Stimulated activated CD8-positive, alpha-beta memory T cell treated with anti-CD3 and anti-CD28 coated beads, Interleukin-12 subunit alpha, Interleukin-12 subunit beta, amount 100 ng/mL, for 1 hour (primary cell): Measurements from ENCODE around the gene HIVEP1.
"Not testable (repeated sequence)": the region's sequence is repeated elsewhere in the genome, so short reads cannot be mapped to it uniquely, and the experiment has no call there.

Source experiments
- DNase-seq: peaks from one replicate; pipeline ENCODE4 v3.0.0-alpha.2; 2020; ENCODE audit warnings: low read depth

Gene HIVEP1

DNA sequence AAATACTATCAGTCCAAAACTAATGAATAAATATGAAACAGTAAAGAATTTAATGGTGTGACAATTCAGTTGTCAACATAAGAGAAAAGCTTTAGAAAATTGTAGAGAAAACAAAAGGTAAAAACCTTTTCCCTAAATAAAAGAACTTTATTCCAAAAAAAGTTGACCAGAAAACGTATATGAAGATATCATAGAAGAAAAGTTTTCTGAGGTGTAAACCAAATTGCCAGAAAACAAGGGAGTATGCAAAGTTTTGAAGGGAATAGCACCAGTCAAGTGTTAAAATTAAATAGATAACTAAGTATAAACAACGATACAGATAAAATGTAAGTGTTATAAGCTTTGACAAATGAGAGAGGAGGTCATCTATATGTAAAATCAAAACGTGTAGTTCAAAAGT, 104.9 kb downstream of the HIVEP1 start:
- DNase-seq, result no peak

DNA sequence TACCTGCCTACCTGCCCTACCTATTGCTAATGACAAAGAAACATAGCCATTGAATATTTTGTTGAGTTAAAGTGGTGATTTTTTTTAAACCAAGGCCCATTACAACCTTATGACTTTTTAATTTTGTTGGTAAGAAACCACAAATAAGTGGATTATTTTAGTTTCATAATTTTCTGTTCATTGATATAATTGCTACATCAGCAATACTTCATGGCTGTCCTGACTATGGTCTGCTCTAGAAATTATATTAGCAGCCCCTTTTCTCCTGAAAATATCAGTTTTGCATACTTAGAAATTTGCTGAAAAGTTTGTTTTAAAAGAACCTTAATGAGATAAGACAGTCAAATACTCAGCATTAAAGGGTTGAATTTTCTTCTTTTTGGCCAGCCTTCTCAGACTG, 106.5 kb downstream of the HIVEP1 start:
- no peak for DNase-seq

DNA sequence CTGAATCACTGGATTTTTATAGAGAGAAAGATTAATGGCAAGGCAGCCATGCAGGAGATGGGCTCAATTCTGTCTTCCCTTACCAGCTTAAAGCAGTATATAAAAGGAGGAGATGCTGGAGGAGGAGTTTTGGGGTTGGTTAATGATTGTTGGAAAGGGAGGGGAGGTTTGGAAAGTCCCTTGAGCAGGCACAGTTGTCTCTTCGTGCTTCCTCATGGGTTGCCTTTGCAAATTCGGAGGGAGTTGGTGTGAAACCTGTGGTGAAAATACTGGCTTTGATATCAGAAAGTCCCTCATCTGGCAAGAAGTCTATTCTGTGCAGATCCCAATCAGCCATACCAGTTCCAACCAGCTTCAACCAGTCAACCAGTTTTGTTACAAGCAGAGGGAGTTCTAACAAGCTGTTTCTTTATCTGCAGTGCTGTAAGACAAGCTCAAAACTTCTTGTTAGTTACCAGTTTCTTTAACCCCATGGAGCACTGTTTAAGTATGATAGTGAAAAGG, 107.0 kb downstream of the HIVEP1 start:
- peak; percentile 7 for DNase-seq

DNA sequence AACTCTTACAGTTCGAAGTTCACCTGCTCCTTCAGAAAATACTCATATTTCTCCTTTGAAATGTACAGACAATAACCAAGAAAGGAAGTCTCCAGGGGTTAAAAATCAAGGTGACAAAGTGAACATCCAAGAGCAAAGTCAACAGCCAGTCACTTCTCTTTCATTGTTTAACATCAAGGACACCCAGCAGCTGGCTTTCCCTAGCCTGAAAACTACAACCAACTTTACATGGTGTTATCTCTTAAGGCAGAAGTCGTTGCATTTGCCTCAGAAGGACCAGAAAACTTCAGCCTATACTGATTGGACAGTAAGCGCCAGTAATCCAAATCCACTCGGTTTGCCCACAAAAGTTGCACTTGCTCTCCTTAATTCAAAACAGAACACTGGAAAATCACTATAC, 113.3 kb downstream of the HIVEP1 start:
- no peak for DNase-seq

DNA sequence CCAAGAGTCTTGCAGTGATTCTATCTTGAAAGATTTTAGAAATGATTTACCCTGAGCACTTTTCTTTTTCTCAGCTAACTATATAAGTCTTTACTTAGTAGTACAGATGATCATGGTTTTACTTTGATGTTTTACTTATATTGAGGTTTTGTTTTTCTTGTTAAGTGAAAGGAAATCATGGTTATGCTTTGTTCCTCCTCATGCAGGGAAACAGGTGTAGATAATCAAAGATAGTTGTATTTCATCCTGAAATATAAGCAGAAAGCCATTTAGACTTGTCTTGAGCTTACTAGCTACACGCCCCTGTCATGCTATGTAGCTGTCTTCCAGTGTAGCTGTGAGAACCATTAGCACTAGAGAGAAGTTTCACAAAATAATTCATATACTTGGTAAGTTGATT, 113.9 kb downstream of the HIVEP1 start:
- DNase-seq, result no peak

DNA sequence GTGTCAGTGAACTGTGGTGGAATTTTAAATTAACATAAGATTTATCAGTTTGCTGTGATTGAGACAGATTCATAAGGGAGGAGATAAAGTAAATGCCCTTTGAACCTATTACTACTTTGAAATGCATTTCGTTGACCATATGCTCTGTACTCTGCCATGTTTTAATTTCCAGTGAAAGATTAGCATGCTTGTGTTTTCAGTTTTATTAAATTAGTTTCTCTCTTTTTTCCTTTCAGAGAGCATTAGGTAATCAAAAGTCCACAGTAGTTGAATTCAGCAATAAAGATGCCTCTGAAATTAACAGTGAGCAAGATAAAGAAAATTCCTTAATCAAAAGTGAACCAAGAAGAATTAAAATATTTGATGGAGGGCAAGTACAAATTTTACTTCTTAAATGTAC, 117.4 kb downstream of the HIVEP1 start:
- no peak for DNase-seq

DNA sequence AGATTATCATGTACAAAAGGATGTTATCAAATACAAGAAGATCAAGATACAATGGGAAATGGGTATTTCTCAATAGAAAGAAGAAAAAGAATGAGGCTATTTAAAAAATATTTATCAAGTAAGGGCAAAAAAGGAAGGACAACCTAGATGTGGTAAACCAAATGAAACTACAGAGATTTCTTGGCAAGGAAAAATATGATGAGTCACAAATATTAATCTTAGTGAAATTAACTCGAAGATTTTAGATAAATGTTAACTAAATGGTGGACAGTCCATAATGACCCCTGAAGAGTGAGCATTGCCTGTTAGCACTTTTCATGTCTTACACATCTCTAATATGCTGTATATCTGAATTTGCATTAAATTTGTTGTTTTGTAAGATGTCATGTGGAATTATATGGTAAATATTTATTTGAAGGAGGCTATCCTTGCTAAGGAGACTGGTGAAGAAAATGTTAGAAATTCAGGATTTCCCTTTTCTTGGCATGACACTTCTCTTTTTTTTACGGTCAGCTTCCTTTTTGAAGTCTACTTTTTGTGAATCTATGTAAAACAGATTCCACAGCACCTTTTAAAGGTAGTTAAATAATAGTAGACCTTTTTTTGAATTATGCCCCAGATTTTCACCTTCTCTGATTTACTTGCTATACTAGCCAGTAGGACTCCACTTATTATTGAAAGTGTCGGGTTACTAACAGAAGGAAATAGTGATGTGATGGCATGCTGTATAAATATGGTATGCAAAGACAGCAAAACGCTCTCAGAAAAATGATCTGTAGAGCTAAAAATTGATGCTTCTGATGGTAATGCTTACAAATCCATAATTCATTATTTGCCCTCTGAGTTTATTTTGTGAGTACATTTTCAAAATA, 120.5 kb downstream of the HIVEP1 start:
- DNase-seq, result no peak

DNA sequence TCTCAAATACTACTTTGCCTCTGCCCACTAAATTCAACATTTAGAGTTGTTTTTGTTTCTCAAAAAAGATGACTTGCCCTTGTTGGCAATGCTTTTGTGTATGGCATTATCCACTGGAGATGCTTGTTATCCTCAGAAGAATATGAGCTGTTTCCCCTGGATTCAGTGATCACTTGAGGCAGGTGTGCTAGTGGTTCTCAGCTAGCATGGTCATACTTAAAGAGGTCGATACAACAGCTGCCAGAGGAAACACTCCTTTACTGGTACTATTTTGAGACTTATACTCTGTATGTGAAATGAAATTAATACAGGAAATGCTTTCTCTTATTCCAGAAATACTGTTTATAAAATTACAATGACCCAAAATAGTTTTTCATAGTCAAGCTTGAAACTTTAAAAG, 122.5 kb downstream of the HIVEP1 start:
- DNase-seq, result no peak

DNA sequence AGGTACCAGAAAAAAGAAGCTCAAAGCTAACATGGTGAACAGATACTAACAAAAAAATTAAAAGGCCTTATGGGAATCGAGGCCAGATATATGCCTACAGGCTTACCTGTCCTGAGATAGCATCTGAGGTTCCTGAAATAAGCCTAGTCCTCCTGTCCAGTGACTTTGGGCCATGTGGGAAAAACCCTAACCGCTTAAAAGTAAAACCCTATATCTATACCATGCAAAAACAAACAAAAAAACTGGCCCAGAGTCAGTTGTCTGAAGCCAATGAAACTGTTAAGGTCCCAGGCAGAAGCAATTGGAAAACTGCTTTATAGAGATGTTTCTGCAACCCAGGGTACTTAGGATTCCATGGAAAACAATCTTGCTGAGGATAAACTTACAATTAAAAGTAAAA, 122.9 kb downstream of the HIVEP1 start:
- no peak for DNase-seq

DNA sequence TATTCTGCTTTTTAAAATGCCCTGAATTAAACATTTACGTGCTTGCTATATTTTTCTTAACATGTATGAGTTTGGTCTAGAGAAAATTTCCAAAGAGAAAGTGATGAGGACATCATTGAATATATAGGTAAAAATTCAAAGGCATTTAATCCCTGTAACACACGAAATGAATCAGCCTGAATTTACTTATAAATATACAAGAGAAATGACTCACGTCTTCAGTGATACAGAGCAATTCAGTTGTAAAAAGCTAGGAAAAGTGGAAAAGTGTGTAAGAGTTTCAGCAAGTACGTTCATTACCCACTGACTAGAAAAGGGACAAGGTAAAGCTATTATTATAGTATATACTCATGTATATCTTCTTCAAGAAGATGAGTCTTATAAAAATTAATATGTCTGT, 124.8 kb downstream of the HIVEP1 start:
- DNase-seq, result no peak

DNA sequence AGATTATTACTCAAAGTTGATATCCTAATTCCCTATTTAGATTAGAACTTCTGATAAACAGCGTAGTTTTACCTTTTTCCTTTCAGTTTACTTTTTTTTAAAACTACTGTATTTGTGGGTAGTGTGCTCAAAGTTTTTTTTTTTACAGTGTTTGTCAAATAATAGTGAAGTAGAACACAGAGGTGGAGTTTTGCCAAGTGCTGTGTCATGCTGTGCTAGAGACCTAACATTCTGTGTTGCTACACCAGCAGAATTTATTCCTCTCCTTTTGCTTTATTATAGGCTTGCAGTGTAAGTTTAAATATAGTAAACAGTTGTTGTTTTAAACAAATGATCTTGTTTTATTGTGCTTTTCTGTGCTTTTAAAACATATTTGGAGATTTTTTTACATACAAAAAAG, 125.4 kb downstream of the HIVEP1 start:
- DNase-seq, result no peak

DNA sequence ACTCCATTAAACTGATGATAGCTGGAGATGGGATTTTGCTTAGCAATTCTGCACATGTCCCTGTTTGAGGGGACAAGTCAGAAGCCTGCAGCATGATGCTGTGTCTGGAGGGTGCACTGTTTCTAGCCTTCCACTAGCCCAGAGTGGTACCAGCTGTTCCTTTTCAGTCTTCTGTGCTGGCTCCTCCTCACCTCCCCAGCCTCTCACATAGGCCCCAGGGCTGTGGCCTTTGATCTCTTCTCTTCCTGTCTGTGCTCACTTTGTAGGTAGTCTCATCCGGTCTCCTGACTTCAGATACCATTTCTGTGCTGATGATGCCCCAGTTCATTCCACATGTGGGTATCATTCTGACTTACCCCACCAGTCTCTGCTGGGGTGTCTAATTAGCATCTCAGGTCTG, 126.3 kb downstream of the HIVEP1 start:
- no peak for DNase-seq

DNA sequence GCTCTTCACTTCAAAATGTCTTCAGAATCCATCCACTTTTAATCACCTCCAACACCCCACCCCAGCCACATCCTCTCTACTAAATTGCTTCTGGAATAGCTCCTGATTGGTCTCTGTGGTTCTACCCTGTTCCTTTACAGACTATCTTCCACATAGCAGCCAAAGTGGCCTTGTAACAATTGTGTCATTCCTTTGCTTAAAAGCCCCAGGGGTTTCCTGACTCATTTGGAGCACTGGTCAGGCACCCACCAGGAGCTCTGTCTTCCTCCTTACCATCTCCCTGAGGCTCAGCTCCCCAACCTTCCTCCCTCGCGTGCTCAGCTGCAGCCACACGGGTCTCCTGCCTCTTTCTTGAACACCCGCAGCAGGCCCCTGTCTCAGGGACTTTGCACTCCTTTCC, 126.8 kb downstream of the HIVEP1 start:
- no peak for DNase-seq

DNA sequence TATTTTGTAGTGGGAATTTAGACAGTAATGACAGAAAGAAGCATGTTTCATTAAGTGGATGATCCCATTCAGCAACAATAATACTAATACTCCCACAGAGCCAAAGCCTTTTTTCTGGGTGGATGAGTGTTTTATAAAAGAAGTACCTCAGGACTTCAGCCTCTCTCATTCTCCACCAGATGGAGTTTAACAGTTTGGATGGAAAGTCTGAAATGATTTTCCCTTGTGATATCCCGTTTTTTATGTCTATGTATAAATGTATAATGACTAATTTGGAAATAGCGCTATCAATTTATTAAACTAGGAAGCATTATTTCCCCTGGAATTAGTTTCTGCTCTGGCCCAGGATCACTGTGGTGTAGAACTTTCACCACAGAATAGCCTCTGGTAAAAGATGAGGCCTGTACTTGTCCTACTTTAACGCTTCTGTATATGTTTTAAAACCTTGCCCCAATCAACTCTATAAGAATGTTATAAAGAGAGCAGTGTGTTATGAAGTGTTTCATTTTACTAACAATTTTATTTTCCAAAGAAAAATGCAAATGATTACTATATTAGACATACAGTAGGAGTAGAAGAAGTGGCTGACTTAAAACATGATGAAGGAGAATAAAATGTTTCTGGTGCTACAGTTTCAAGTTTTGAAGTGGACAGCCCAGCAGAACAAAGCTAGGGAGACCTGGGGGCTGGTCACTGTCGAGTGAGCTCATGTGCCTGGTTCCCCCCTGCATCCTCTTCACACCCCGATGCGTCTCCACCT, 135.6 kb downstream of the HIVEP1 start:
- no peak for DNase-seq

DNA sequence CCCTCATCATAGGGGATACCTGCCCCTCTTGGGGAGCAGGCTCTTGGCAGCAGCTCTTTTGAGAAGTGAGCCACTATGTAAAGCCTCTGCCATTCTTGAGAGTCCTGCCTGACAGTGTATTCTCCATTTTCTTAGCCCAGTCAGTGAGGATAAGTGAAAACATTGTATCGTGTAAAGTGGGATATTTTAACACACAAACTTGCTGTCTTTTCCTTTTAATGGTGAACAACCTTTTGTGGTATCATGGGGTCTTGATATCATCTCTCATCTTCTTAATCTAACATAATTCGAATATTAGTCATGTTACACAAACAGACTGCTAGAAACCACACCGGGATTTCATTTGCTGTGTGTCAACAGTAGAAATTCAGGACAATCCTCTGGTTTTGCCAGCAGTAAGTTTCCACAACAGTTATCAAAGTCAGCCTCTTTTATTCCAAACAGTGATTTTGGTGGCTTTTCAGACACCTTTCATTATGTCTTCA, 136.2 kb downstream of the HIVEP1 start:
- DNase-seq, result no peak

DNA sequence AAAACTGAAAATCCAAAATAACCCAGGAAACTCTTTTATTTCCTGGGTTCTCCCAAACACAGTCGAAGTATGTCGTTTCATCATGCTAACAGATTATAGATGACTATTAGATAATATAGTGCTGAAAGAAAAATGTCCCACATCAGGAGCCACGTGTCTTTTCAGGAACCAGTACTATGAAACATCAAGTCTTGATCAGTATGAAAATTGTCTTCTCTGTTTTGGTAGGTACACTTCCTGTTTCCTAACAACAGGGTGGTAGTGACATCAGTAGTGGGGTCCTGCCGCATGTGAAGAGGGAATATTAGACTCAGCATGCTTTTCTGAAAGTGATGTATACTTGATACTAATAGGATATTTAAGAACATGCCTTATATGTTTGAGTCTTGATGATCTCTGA, 136.7 kb downstream of the HIVEP1 start:
- no peak for DNase-seq

DNA sequence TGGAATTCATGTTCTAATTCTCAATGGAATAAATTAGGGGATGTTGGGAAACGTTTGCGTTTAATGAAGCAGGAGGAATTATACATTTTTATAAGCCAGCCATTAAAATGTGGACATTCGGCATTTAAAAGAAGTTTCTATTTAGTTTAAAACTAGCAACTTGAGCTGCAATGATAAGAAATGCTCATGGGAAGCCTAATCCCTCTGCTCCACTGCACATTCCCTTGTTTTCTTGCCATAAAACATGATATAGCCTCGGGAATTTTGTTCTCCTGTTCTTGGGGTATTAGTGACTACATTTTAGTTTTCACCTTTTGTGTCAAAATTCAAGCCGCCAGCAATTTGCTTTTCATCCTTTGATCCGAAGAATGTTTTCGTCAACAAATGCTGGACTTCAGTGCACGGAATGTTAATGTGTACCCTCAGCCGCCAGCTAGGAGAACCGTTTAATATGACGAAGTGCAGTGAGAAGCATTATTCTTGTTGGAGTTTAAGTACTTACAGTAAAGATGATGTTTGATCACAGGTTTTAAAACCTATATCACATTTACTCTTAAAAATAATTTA, 137.9 kb downstream of the HIVEP1 start:
- no peak for DNase-seq

DNA sequence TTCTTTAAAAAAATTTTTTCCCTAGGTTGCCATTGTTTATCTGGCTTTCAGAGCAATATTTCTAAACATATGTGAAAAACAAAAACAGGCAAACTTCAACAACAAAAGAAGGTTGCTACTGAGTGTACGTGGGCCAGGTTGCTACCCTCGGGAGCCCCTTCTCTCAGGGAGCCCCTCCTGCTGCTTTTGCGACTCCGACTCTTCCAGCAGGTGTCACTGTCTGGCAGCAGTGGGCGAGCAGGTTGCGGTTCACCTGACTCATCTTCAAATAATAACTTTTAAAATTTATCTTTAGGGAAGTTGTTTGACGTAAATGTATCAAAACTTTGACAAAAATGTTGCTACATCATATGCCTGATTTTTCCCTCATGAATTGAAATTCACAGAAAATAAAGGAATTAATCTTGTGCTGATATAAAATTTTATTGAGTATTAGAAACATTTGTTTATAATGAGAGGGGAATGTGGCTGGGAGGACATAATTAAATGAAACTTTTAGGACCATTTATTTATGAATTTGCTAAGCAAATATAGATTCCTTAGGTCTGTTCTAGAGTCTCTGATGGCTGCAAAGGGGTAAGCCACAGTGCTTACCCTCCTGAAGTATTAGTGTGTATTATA, 138.8 kb downstream of the HIVEP1 start:
- DNase-seq, result no peak

DNA sequence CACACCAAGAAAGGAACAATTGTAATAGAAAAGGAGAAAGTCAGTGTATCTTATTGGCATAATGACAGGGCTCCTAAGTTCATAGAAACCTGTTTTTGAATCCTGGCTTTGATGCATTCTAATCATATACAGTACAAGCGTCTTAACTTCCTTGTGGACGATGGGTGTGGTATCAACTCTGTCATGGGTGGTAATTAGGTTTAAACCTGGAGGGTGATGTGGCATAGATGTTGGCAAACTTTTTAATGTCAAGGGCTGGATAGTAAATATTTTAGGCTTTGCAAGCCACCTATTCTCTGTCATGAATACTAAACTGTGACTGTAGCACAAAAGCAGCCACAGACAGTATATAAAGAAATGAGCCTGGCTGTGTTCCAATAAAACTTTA, 139.3 kb downstream of the HIVEP1 start:
- no peak for DNase-seq

DNA sequence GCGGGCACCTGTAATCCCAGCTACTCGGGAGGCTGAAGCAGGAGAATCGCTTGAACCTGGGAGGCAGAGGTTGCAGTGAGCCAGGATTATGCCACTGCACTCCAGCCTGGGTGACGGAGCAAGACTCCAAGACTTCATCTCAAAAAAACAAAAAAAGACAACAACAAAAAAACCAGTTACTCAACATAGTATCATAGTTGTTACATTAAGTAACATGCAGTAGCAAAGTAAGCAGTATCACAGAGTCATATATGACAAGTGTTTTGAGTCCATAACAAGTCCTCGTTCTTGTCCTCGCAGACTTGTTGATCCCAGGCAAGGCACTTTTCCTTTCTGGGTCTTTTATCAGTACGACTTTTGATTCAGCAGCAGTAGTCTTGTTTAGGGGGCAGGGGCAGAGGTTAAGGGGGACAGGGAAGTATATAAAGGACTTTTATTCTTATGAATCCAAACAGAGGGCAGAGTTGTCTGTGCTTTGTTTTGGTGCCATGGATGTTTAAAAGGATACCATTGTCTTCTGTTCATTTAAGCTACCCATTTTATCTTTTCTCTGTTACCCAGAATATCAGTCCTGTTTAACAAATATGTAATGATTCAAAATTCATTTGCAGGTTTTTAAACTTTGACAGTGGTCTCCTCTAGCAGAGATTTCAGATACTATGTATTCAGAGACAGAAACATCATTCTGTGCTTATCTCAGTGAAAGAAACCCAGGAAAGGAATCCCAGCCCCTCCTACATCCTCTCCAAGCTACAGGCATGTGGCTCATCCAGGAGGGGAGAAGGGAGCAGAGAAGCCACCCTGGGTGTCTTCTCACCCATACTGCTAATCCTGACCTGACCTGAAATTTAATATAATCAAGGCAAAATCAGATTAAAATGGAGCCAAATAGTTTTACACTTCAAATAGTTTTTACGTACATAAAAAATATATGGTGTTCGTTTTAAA, 140.2 kb downstream of the HIVEP1 start:
- no peak for DNase-seq

DNA sequence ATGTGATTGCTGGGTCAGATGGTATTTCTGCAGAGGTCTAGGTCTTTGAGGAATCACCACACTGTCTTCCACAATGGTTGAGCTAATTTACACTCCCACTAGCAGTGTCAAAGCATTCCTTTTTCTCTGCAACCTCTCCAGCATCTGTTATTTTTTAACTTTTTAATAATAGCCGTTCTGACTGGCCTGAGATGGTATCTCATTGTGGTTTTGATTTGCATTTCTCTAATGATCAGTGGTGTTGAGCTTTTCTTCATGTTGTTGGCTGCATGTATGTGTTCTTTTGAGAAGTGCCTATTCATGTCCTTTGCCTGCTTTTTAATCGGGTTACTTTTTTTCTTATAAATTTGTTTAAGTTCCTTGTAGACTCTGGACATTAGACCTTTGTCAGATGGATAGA, 143.7 kb downstream of the HIVEP1 start:
- not testable (repeated sequence) for DNase-seq
